Measurements from ENCODE around the gene SAPCD1.

The SAPCD1 gene

GRCh38 chr6:31723245-31723979 is 39.0 kb upstream of the SAPCD1 start, which contains the start of gene MPIG6B:
Gene MPIG6B, plus strand, starts transcription at chr6:31723373. Its CDS starts 11 bp downstream, at chr6:31723384.
- no peak within 1 kb of the TSS for H3K4me2 ChIP-seq (ENCODE audit: low read depth, low read length)
- no peaks in the 10 kb centered on the region for H3K9me2 ChIP-seq (replicated peaks; ENCODE audit: insufficient read depth, low read length)
- H3F3A ChIP-seq (ENCODE audit: insufficient read depth, low read length) = peaks cover 25% of the 10 kb centered on the region
- no peaks in the 10 kb centered on the region for H3K9me3 ChIP-seq (replicated peaks; ENCODE audit: insufficient read depth, low read length)
- no peaks in the 10 kb centered on the region for H3K27me3 ChIP-seq (replicated peaks; ENCODE audit: insufficient read depth, low read length)
- H3K4me3 ChIP-seq (ENCODE audit: low read length) = no peak within 1 kb of the TSS
- no peaks in the 10 kb centered on the region for H4K20me1 ChIP-seq (ENCODE audit: insufficient read depth, low read length)
- H3K27ac ChIP-seq (ENCODE audit: low read length) = no peak within 1 kb of the TSS
- no peak within 1 kb of the TSS for H3K9ac ChIP-seq (ENCODE audit: low read length)
- H3K4me1 ChIP-seq (ENCODE audit: low read length) = peaks cover 20% of the 10 kb centered on the region
- DNase-seq = no peak
- no peak within 1 kb of the TSS for H2AFZ ChIP-seq (ENCODE audit: low read length)
- H3K36me3 ChIP-seq (replicated peaks; ENCODE audit: insufficient read depth, low read length) = no peaks in the 10 kb centered on the region
- TF ChIP-seq EZH2 (optimal IDR thresholded peaks at IDR 0.05; ENCODE audit: low read depth, low read length) = no peak
- TF ChIP-seq CTCF (IDR thresholded peaks at IDR 0.05; ENCODE audit: low read length) = no peak
- no peak for TF ChIP-seq EZH2phosphoT487 (IDR thresholded peaks at IDR 0.05; ENCODE audit: low read length)
- H3K79me2 ChIP-seq (ENCODE audit: low read length) = 0 out of 2 replicates have a peak, but pooled peaks cover 2% of the 10 kb centered on the region

- peaks cover 8% of the 10 kb centered on the region; the same call in 1 of the 2 replicates for H3K79me2 ChIP-seq (ENCODE audit: low read length)
- H3K27ac ChIP-seq (ENCODE audit: low read length) = no peak overlapping the region
- no peaks in the 10 kb centered on the region for H3K9me3 ChIP-seq (replicated peaks; ENCODE audit: insufficient read depth, low read length)
- H3K4me3 ChIP-seq (ENCODE audit: low read length) = no peak overlapping the region
- H3K9ac ChIP-seq (ENCODE audit: low read length) = no peak overlapping the region
- no peaks in the 10 kb centered on the region for H3K27me3 ChIP-seq (replicated peaks; ENCODE audit: insufficient read depth, low read length)
- H4K20me1 ChIP-seq (ENCODE audit: insufficient read depth, low read length) = no peaks in the 10 kb centered on the region
- no peaks in the 10 kb centered on the region for H3K9me2 ChIP-seq (replicated peaks; ENCODE audit: insufficient read depth, low read length)
- H3K36me3 ChIP-seq (replicated peaks; ENCODE audit: insufficient read depth, low read length) = no peaks in the 10 kb centered on the region
- DNase-seq = no peak
- no peak for TF ChIP-seq CTCF (IDR thresholded peaks at IDR 0.05; ENCODE audit: low read length)
- TF ChIP-seq EZH2 (optimal IDR thresholded peaks at IDR 0.05; ENCODE audit: low read depth, low read length) = no peak
- TF ChIP-seq EZH2phosphoT487 (IDR thresholded peaks at IDR 0.05; ENCODE audit: low read length) = no peak
- H3F3A ChIP-seq (ENCODE audit: insufficient read depth, low read length) = peaks cover 32% of the 10 kb centered on the region
- H3K4me1 ChIP-seq (ENCODE audit: low read length) = peaks cover 28% of the 10 kb centered on the region
- H3K4me2 ChIP-seq (ENCODE audit: low read depth, low read length) = no peak overlapping the region
- H2AFZ ChIP-seq (ENCODE audit: low read length) = no peak overlapping the region
Measured at GRCh38 chr6:31723980-31724691, 38.3 kb upstream of the SAPCD1 start.

- H2AFZ ChIP-seq (ENCODE audit: low read length) = no peak overlapping the region
- H3K27ac ChIP-seq (ENCODE audit: low read length) = no peak overlapping the region
- H3K4me2 ChIP-seq (ENCODE audit: low read depth, low read length) = no peak overlapping the region
- no peak overlapping the region for H3K4me3 ChIP-seq (ENCODE audit: low read length)
- H4K20me1 ChIP-seq (ENCODE audit: insufficient read depth, low read length) = no peaks in the 10 kb centered on the region
- H3K9me3 ChIP-seq (replicated peaks; ENCODE audit: insufficient read depth, low read length) = no peaks in the 10 kb centered on the region
- no peak overlapping the region for H3K9ac ChIP-seq (ENCODE audit: low read length)
- H3K4me1 ChIP-seq (ENCODE audit: low read length) = peaks cover 29% of the 10 kb centered on the region
- no peaks in the 10 kb centered on the region for H3K9me2 ChIP-seq (replicated peaks; ENCODE audit: insufficient read depth, low read length)
- no peak for DNase-seq
- TF ChIP-seq CTCF (IDR thresholded peaks at IDR 0.05; ENCODE audit: low read length) = no peak
- no peaks in the 10 kb centered on the region for H3K36me3 ChIP-seq (replicated peaks; ENCODE audit: insufficient read depth, low read length)
- H3K27me3 ChIP-seq (replicated peaks; ENCODE audit: insufficient read depth, low read length) = no peaks in the 10 kb centered on the region
- H3F3A ChIP-seq (ENCODE audit: insufficient read depth, low read length) = peaks cover 38% of the 10 kb centered on the region
- H3K79me2 ChIP-seq (ENCODE audit: low read length) = peaks cover 8% of the 10 kb centered on the region; the same call in 1 of the 2 replicates
Measured at GRCh38 chr6:31725502-31726350, 36.7 kb upstream of the SAPCD1 start.
